ENCODE results near the gene HDAC4. TPM values are rescaled to one million over a fixed set of nuclear protein-coding genes. Genes with fewer than 3 reads are reported as not detected.

The HDAC4 gene
- total RNA-seq, 2 experiments from 2014 or later = 25.2 to 65.1 TPM

DNA sequence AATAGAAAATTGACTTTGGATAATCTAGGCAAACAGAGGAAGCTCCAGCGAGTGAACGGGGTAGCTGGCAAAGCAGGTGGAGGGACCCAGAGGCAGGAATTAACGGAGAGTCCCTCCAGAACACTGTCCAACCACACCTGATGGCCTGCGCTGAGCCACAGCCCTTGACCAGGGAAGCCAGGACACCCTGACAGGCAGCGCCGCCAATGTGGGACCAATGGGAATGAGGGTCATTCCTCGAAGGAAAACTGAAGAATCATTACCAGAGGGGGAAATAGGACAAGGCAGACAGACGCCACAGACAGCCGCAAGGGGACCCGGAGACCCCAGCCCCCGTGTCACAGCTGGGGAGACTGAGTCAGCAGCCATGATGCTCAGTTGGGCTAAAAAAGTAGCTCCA, 40.8 kb downstream of the HDAC4 start:
- no peaks in the 10 kb centered on the region for H3K27me3 Mint-ChIP-seq
- H3K4me3 Mint-ChIP-seq = no peak overlapping the region
- H3K27ac Mint-ChIP-seq = no peak overlapping the region
- H3K9me3 Mint-ChIP-seq (ENCODE audit: low read depth) = peaks cover 11% of the 10 kb centered on the region
- CTCF ChIA-PET = interaction anchor here (1.2 to 1.9 kb wide), 2 partner anchors 9 to 27 kb away, joined by 3 to 4 read pairs; no protein-coding TSS in a partner anchor
- peaks cover 19% of the 10 kb centered on the region for H3K36me3 Mint-ChIP-seq
- ATAC-seq (no peak), DNase-seq (no peak)
- H3K4me1 Mint-ChIP-seq = peaks cover 17% of the 10 kb centered on the region

DNA sequence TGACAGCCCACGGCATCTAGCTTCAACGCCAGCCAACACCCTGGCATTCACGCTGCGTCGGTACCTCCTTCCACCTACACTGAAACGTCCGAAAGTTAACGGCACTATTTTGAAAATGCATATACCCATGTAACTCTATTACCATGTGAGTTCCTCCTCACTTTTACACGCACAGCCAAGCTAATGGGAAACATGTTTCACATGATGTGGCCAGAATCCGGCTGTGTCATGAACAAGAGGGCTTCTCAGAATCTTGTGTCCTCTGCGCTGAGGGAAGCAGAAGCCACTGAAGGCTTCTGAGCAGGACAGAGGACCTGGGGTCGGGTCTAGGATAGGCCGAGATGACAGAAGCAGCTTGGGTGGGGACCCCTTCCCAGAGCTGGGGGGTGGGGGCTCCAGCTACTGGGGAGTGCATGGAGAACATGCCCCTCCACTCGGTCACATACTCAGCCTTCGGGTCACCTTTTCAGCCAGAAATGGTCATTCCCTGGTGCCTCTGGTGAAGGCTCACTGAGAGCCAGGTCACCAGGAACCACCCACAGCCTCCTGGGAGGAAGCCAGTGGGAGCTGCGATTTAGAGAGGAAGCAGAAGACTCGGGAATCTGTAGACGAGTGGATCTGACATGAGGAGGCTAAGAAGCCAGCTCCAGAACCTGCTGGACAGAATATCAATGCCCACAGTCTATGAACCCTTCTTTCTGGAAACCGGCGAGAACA, 41.5 kb downstream of the HDAC4 start:
- H3K36me3 Mint-ChIP-seq = peaks cover 24% of the 10 kb centered on the region
- DNase-seq (no peak), ATAC-seq (no peak)
- CTCF ChIA-PET = interaction anchor here (1.2 to 1.9 kb wide), 2 partner anchors 10 to 27 kb away, joined by 3 to 4 read pairs; no protein-coding TSS in a partner anchor
- no peaks in the 10 kb centered on the region for H3K27me3 Mint-ChIP-seq
- H3K4me1 Mint-ChIP-seq = peaks cover 14% of the 10 kb centered on the region
- H3K4me3 Mint-ChIP-seq = no peak overlapping the region
- peaks cover 17% of the 10 kb centered on the region for H3K9me3 Mint-ChIP-seq (ENCODE audit: low read depth)
- H3K27ac Mint-ChIP-seq = no peak overlapping the region

DNA sequence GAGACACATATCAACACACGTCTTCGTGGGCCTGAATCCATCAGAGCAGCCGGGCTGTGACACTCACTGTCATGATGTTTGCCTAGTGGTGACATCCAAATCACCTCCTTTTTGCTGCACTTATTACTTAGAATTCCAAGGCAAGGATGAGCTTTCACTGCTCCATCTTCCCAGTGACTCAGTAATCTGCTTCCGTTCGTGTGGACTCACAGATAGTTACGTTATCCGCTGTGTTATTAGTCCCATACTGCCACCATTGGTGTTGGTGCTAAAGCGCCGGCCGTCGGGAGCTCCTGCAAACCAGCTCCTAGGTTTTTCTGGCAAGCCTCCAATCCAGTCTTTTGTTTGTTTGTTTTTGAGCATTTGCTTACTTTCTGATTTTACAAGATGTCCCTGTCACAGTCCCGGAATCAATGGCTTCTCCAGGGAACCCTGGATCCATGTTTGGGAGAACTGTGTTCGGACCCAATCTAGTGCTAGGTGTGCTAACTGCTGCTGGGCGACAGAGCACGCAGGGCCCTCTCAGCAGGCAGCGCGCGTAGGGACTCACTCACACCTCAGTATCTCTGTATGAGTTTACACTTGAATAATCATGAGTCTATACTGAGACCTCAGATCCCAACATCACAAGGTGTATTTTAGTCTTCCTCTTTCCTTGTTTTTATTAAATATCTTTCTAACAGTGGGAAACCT, 42.6 kb downstream of the HDAC4 start:
- Mint-ChIP-seq H3K27ac (no peak overlapping the region), H3K4me1 (peaks cover 3% of the 10 kb centered on the region), H3K36me3 (peaks cover 28% of the 10 kb centered on the region), H3K9me3 (ENCODE audit: low read depth) (peaks cover 20% of the 10 kb centered on the region), H3K27me3 (no peaks in the 10 kb centered on the region), H3K4me3 (no peak overlapping the region)
- CTCF ChIA-PET = interaction anchor here (0.9 kb wide), 1 partner anchor 18 kb away, joined by 3 read pairs; no protein-coding TSS in a partner anchor
- DNase-seq (no peak), ATAC-seq (no peak)

GRCh38 chr2:239355724-239356123, 45.1 kb downstream of the HDAC4 start:
- Mint-ChIP-seq H3K27ac (no peak overlapping the region), H3K9me3 (ENCODE audit: low read depth) (peaks cover 20% of the 10 kb centered on the region), H3K4me1 (peaks cover 9% of the 10 kb centered on the region), H3K27me3 (no peaks in the 10 kb centered on the region), H3K36me3 (peaks cover 37% of the 10 kb centered on the region), H3K4me3 (no peak overlapping the region)
- ATAC-seq = no peak
- CTCF ChIA-PET = no interaction called here
- no peak for DNase-seq

- DNase-seq = no peak
- H3K27ac Mint-ChIP-seq = no peak overlapping the region
- peaks cover 9% of the 10 kb centered on the region for H3K4me1 Mint-ChIP-seq
- H3K4me3 Mint-ChIP-seq = no peak overlapping the region
- peaks cover 37% of the 10 kb centered on the region for H3K36me3 Mint-ChIP-seq
- ATAC-seq = no peak
- peaks cover 20% of the 10 kb centered on the region for H3K9me3 Mint-ChIP-seq (ENCODE audit: low read depth)
- CTCF ChIA-PET = no interaction called here
- H3K27me3 Mint-ChIP-seq = no peaks in the 10 kb centered on the region
Measured at GRCh38 chr2:239355139-239355538, 45.7 kb downstream of the HDAC4 start.

DNA sequence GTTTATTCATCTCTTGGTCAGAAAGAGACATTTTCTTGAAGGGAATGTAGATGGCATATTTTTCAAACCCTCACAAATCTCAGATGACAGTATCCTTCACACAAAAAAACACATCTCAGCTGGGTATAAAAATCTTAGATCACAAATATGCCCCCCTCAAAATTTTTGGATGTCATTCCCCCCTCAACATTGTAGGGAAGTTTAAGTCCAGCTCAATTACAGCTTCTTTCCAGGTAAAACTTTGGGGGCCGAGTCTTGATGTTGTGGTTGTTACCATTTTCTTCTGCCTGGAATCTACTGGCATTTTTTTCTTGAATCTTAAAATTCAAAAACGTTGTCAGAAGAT, 46.1 kb downstream of the HDAC4 start:
- H3K4me1 Mint-ChIP-seq = peaks cover 9% of the 10 kb centered on the region
- CTCF ChIA-PET = no interaction called here
- ATAC-seq (no peak), DNase-seq (no peak)
- H3K9me3 Mint-ChIP-seq (ENCODE audit: low read depth) = peaks cover 20% of the 10 kb centered on the region
- no peak overlapping the region for H3K27ac Mint-ChIP-seq
- no peaks in the 10 kb centered on the region for H3K27me3 Mint-ChIP-seq
- H3K4me3 Mint-ChIP-seq = no peak overlapping the region
- peaks cover 37% of the 10 kb centered on the region for H3K36me3 Mint-ChIP-seq

GRCh38 chr2:239354132-239354790, 46.6 kb downstream of the HDAC4 start:
- peaks cover 20% of the 10 kb centered on the region for H3K9me3 Mint-ChIP-seq (ENCODE audit: low read depth)
- no peak for ATAC-seq
- peaks cover 9% of the 10 kb centered on the region for H3K4me1 Mint-ChIP-seq
- no peak overlapping the region for H3K27ac Mint-ChIP-seq
- H3K27me3 Mint-ChIP-seq = no peaks in the 10 kb centered on the region
- CTCF ChIA-PET = no interaction called here
- DNase-seq = no peak
- H3K36me3 Mint-ChIP-seq = peaks cover 41% of the 10 kb centered on the region
- no peak overlapping the region for H3K4me3 Mint-ChIP-seq

DNA sequence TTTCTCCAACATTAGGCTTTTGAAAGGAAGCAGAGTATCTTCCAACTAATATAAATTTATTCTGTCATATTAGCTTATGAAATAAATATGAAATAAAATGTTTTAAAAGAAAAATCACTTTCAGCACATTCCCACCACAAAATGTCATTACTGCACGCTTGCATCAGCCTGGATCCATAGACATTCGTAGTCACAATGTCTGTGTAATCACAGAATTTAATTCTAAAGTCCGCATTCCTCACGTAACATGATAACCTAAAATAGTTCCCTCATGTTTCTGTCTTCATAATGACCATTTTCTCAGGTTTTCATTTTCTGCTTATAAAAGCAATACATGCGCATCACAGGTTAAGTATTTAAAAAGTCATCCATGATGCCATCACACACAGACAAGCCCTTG, 47.1 kb downstream of the HDAC4 start:
- H3K9me3 Mint-ChIP-seq (ENCODE audit: low read depth) = peaks cover 20% of the 10 kb centered on the region
- no peaks in the 10 kb centered on the region for H3K27me3 Mint-ChIP-seq
- CTCF ChIA-PET = no interaction called here
- peaks cover 9% of the 10 kb centered on the region for H3K4me1 Mint-ChIP-seq
- no peak overlapping the region for H3K27ac Mint-ChIP-seq
- no peak for ATAC-seq
- no peak for DNase-seq
- peaks cover 40% of the 10 kb centered on the region for H3K36me3 Mint-ChIP-seq
- H3K4me3 Mint-ChIP-seq = no peak overlapping the region

GRCh38 chr2:239351687-239352086, 49.1 kb downstream of the HDAC4 start:
- peaks cover 18% of the 10 kb centered on the region for H3K9me3 Mint-ChIP-seq (ENCODE audit: low read depth)
- H3K27me3 Mint-ChIP-seq = no peaks in the 10 kb centered on the region
- peaks cover 9% of the 10 kb centered on the region for H3K4me1 Mint-ChIP-seq
- no peak overlapping the region for H3K27ac Mint-ChIP-seq
- CTCF ChIA-PET = no interaction called here
- no peak for DNase-seq
- no peak overlapping the region for H3K4me3 Mint-ChIP-seq
- ATAC-seq = no peak
- H3K36me3 Mint-ChIP-seq = peaks cover 36% of the 10 kb centered on the region

DNA sequence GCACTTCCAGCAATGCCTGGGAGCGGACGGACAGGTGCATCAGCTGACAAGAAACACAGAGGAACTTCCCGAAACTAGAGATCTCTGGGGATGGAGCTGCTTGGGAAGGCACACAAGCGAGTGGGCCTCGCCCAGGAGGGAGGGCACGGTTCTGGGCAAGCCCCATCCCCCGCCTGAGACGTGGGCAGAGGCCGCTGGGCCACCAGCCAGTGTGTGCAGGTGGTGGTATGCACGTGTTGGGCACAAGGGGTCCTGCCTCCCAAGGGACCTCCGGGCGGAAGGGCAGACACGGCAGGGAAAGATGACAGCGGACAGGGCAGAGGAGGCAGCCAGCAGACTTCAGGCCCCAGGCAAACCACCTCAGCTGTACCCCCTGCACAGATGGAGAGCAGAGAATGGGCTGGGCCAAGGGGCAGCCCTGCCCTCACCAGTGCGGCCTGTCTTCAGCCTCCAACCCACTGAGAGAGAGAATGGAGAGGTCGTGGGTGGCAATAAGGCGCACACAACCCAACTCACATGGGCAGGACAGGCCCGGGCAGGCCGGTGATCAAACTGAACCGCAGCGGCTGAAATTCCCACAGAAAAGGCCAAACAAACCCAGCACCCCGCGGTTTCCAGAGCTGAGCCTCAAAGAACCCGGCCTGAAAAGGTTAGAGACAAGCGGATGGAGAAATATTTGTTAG, 51.2 kb downstream of the HDAC4 start:
- CTCF ChIA-PET = no interaction called here
- Mint-ChIP-seq H3K9me3 (ENCODE audit: low read depth) (peaks cover 5% of the 10 kb centered on the region), H3K4me1 (peaks cover 9% of the 10 kb centered on the region), H3K27me3 (no peaks in the 10 kb centered on the region), H3K36me3 (peaks cover 21% of the 10 kb centered on the region), H3K27ac (no peak overlapping the region), H3K4me3 (no peak overlapping the region)
- DNase-seq = no peak
- ATAC-seq = no peak

GRCh38 chr2:239348563-239349452, 52.0 kb downstream of the HDAC4 start:
- H3K27me3 Mint-ChIP-seq = no peaks in the 10 kb centered on the region
- no peak overlapping the region for H3K4me3 Mint-ChIP-seq
- peaks cover 15% of the 10 kb centered on the region for H3K36me3 Mint-ChIP-seq
- CTCF ChIA-PET = no interaction called here
- peaks cover under 1% of the 10 kb centered on the region for H3K9me3 Mint-ChIP-seq (ENCODE audit: low read depth)
- H3K4me1 Mint-ChIP-seq = peaks cover 9% of the 10 kb centered on the region
- ATAC-seq (no peak), DNase-seq (no peak)
- no peak overlapping the region for H3K27ac Mint-ChIP-seq

- no peak overlapping the region for H3K27ac Mint-ChIP-seq
- H3K36me3 Mint-ChIP-seq = peaks cover 7% of the 10 kb centered on the region
- H3K27me3 Mint-ChIP-seq = no peaks in the 10 kb centered on the region
- ATAC-seq (no peak), DNase-seq (no peak)
- CTCF ChIA-PET = no interaction called here
- no peaks in the 10 kb centered on the region for H3K9me3 Mint-ChIP-seq (ENCODE audit: low read depth)
- H3K4me1 Mint-ChIP-seq = no peaks in the 10 kb centered on the region
- no peak overlapping the region for H3K4me3 Mint-ChIP-seq
Measured at GRCh38 chr2:239346676-239347075, 54.1 kb downstream of the HDAC4 start.

- H3K27ac Mint-ChIP-seq = no peak overlapping the region
- peaks cover 12% of the 10 kb centered on the region for H3K4me1 Mint-ChIP-seq
- DNase-seq = no peak
- CTCF ChIA-PET = interaction anchor here (0.9 kb wide), 1 partner anchor 23 kb away, joined by 4 read pairs; no protein-coding TSS in a partner anchor
- H3K9me3 Mint-ChIP-seq (ENCODE audit: low read depth) = no peaks in the 10 kb centered on the region
- no peak overlapping the region for H3K4me3 Mint-ChIP-seq
- peaks cover 7% of the 10 kb centered on the region for H3K36me3 Mint-ChIP-seq
- peaks cover 3% of the 10 kb centered on the region for H3K27me3 Mint-ChIP-seq
- no peak for ATAC-seq
Measured at GRCh38 chr2:239345251-239345650, 55.6 kb downstream of the HDAC4 start.

Data from activated CD8-positive, alpha-beta memory T cell treated with anti-CD3 and anti-CD28 coated beads, Interleukin-2, amount 10 ng/mL, durations not matched to agents 7 days and 5 days (primary cell).